ENCODE measurements around the gene SIK2. TPM values are rescaled to one million over a fixed set of nuclear protein-coding genes. Genes with fewer than 3 reads are reported as not detected.

The SIK2 gene
- total RNA-seq, 4 donors from 2014 or later = 6.6 to 19.1 (median 16.2) TPM

- 8 to 10% methylated on average over 2 to 6 of the region's 44 CpGs for WGBS, 2 donors (ENCODE audit: low coverage in 1 of 2)
- H3K4me1 ChIP-seq = peaks cover 6 to 35% (median 17%) of the 10 kb centered on the region in 4 donors
- in situ Hi-C loops (cut with MboI; ENCODE audit: low pct_ligation_motif_present in 1 of 4, low pct_unique_long_range_greater_than_20kb in 1 of 4, low sequenced_read_pairs in 3 of 4) = loop anchor here in 3 of 4 donors (5.0 to 25.0 kb wide), 3 partner anchors 162 to 484 kb away; partner anchors contain the start of genes PPP2R1B (in 1 of the 3), SDHD (in 1 of the 3) and TIMM8B (in 1 of the 3)
- peak; percentile 44 for DNase-seq
- no peak for TF ChIP-seq POLR2A (IDR thresholded peaks at IDR 0.05)
- TF ChIP-seq CTCF (IDR thresholded peaks at IDR 0.05) = no peak
- TF ChIP-seq POLR2AphosphoS5 (IDR thresholded peaks at IDR 0.05) = no peak
- TF ChIP-seq EP300 (IDR thresholded peaks at IDR 0.05; ENCODE audit: low read depth) = no peak
- H3K27me3 ChIP-seq = no peaks in the 10 kb centered on the region
- no peaks in the 10 kb centered on the region for H3K36me3 ChIP-seq
- intact Hi-C loops (cut with DNase I; ENCODE audit: low total_unique reads) = no loop called here
- H3K27ac ChIP-seq = peak overlapping the region; percentile 94 to 98 (median 97)
- H3K9me3 ChIP-seq = no peaks in the 10 kb centered on the region
- peak overlapping the region; percentile 73 to 85 (median 78) for H3K4me3 ChIP-seq
These were observed 789 bp downstream of the SIK2 start for GRCh38 chr11:111602865-111603610.

DNA sequence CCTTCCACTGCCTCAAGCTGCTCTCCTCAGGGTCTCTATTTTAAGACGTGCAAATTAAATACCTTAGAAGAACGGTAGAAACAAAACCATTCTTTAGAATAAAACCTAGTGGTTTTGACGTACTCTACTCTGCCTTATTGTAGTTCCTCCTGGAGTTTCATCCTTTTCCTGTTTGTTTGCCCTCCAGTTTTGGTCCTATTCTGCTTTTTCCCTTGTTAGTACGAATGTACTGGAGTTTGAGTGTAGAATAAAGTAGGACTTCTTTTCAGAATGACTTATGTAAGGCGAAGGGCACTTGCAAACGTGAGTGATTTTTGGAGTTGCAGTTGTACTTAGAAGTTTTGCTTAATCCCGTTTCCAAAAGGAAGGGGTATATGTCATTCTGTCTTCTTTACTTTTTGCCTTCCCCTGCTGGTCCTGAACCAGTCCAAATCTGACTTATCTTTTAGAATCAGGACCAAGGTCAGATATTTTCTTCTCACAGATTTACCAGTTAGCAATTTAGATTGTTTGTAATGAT lies 1.4 kb downstream of the SIK2 start:
- intact Hi-C loops (cut with DNase I; ENCODE audit: low total_unique reads) = no loop called here
- 9 to 13% methylated on average over 7 of the region's 7 CpGs for WGBS, 2 donors (ENCODE audit: low coverage in 1 of 2)

DNA sequence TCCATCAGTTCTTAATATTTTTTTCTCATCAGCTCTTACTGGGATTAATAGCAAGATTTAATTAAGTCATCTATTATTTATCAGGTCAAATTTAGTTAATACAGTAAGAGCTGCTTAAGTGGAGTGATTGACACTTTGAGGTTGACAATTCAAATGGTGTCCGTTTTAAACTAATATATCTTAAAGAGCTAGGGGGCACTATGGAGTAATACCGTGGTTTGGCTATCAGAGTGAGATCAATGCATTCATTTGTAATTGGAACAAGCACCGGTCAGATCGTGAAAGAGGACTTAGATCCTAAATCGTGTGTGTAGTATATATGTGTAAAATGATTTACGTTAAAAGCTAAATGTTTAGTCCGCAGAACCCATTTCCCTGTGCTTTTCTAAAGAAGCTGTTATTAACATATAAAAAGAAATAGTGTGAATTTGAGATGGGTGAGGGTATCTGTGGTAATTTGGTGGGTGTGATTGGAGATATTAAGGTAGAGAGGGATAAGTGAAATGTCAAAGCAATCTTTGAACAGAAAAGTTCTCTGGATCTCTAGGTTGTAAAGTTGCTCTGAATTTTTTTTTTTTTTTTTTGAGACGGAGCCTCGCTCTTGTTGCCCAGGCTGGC lies 2.3 kb downstream of the SIK2 start:
- Histone ChIP-seq H3K4me1 (peaks cover 6 to 35% (median 17%) of the 10 kb centered on the region in 4 donors), H3K9me3 (no peaks in the 10 kb centered on the region), H3K36me3 (no peaks in the 10 kb centered on the region), H3K27ac (peak overlapping the region in 3 of 4 donors; percentile 94 to 98 (median 96)), H3K27me3 (no peaks in the 10 kb centered on the region), H3K4me3 (peak overlapping the region in 1 of 4 donors; percentile 81)
- 30 to 33% methylated on average over 9 of the region's 9 CpGs for WGBS, 2 donors (ENCODE audit: low coverage in 1 of 2)
- in situ Hi-C loops (cut with MboI; ENCODE audit: low pct_ligation_motif_present in 1 of 4, low pct_unique_long_range_greater_than_20kb in 1 of 4, low sequenced_read_pairs in 3 of 4) = loop anchor here in 3 of 4 donors (5.0 to 25.0 kb wide), 3 partner anchors 160 to 483 kb away; partner anchors contain the start of genes PPP2R1B (in 1 of the 3), SDHD (in 1 of the 3) and TIMM8B (in 1 of the 3)
- no peak for DNase-seq
- peak; percentile 51 to 68 (median 66) for TF ChIP-seq CTCF (IDR thresholded peaks at IDR 0.05)
- no peak for TF ChIP-seq EP300 (IDR thresholded peaks at IDR 0.05; ENCODE audit: low read depth)
- intact Hi-C loops (cut with DNase I; ENCODE audit: low total_unique reads) = no loop called here

More for the DNA sequence above, 1.4 kb downstream of the SIK2 start:
- Histone ChIP-seq H3K4me3 (peak overlapping the region; percentile 73 to 85 (median 78)), H3K27me3 (no peaks in the 10 kb centered on the region), H3K4me1 (peaks cover 6 to 35% (median 17%) of the 10 kb centered on the region in 4 donors), H3K9me3 (no peaks in the 10 kb centered on the region), H3K36me3 (no peaks in the 10 kb centered on the region), H3K27ac (peak overlapping the region; percentile 94 to 98 (median 97))
- in situ Hi-C loops (cut with MboI; ENCODE audit: low pct_ligation_motif_present in 1 of 4, low pct_unique_long_range_greater_than_20kb in 1 of 4, low sequenced_read_pairs in 3 of 4) = loop anchor here in 3 of 4 donors (5.0 to 25.0 kb wide), 3 partner anchors 161 to 484 kb away; partner anchors contain the start of genes PPP2R1B (in 1 of the 3), SDHD (in 1 of the 3) and TIMM8B (in 1 of the 3)
- no peak for DNase-seq
- TF ChIP-seq POLR2A (IDR thresholded peaks at IDR 0.05) (no peak), CTCF (IDR thresholded peaks at IDR 0.05) (no peak), POLR2AphosphoS5 (IDR thresholded peaks at IDR 0.05) (no peak), EP300 (IDR thresholded peaks at IDR 0.05; ENCODE audit: low read depth) (no peak)

- Histone ChIP-seq H3K4me1 (peaks cover 6 to 35% (median 17%) of the 10 kb centered on the region in 4 donors), H3K27me3 (no peaks in the 10 kb centered on the region), H3K27ac (no peak overlapping the region), H3K36me3 (no peaks in the 10 kb centered on the region), H3K9me3 (no peaks in the 10 kb centered on the region), H3K4me3 (no peak overlapping the region)
- in situ Hi-C loops (cut with MboI; ENCODE audit: low pct_ligation_motif_present in 1 of 4, low pct_unique_long_range_greater_than_20kb in 1 of 4, low sequenced_read_pairs in 3 of 4) (loop anchor here in 2 of 4 donors (10.0 to 25.0 kb wide), 2 partner anchors 159 to 482 kb away; partner anchors contain the start of genes PPP2R1B (in 1 of the 2), SDHD (in 1 of the 2) and TIMM8B (in 1 of the 2)), intact Hi-C loops (cut with DNase I; ENCODE audit: low total_unique reads) (no loop called here)
- DNase-seq = no peak
- TF ChIP-seq POLR2A (IDR thresholded peaks at IDR 0.05) (no peak), EP300 (IDR thresholded peaks at IDR 0.05; ENCODE audit: low read depth) (no peak), POLR2AphosphoS5 (IDR thresholded peaks at IDR 0.05) (no peak), CTCF (IDR thresholded peaks at IDR 0.05) (no peak)
- WGBS, 2 donors (ENCODE audit: low coverage in 1 of 2) = 61 to 76% methylated on average over 4 of the region's 4 CpGs
These were observed 3.4 kb downstream of the SIK2 start for GRCh38 chr11:111605681-111606080.
